ENCODE results near the gene ZDHHC21. TPM values are rescaled to one million over a fixed set of nuclear protein-coding genes. Genes with fewer than 3 reads are reported as not detected.

ZDHHC21 gene
- polyA plus RNA-seq, 3 donors: 0.34 to 2.0 (median 1.0) TPM

DNA sequence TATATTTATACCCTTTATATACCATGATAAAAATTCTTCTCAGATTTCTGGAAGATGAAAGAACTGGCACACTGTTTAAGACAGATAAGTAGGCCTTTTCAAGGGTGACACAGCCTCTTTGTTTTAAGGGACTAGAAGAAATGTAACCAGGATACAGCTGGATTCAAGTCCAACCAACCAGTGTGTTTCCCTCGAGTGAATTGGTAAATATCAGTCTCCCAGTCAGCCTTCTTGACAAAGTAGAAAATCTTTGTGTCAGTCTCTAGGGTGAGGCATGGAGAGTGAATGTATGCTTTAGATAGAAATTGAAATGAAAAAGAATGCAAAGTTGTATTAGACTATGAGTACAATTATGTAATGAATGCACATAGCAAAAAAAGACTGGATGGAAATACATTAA lies 119.1 kb downstream of the ZDHHC21 start:
- H3K9me3 Mint-ChIP-seq: peaks cover 9 to 22% (median 12%) of the 10 kb centered on the region in 7 donors
- H3K36me3 Mint-ChIP-seq: no peaks in the 10 kb centered on the region
- DNase-seq: no peak
- no peak overlapping the region for H3K4me2 ChIP-seq (replicated peaks; ENCODE audit: extremely low read depth, low read length, poor library complexity, severe bottlenecking)
- no peak overlapping the region for H3K9ac ChIP-seq (ENCODE audit: insufficient read depth, low read length, poor library complexity, severe bottlenecking)
- H3K4me1 ChIP-seq (ENCODE audit: control insufficient read depth in 1 of 2, insufficient read depth in 2 of 2, low read length in 2 of 2): no peaks in the 10 kb centered on the region
- no peaks in the 10 kb centered on the region for H3K27me3 ChIP-seq (ENCODE audit: control insufficient read depth in 2 of 2, insufficient read depth in 2 of 2, low read length in 2 of 2)
- H2AFZ ChIP-seq (ENCODE audit: insufficient read depth, low read depth, low read length, poor library complexity, severe bottlenecking): no peak overlapping the region
- H3K79me2 ChIP-seq (ENCODE audit: insufficient read depth, low read length): no peaks in the 10 kb centered on the region
- TF ChIP-seq, protein P1, sequence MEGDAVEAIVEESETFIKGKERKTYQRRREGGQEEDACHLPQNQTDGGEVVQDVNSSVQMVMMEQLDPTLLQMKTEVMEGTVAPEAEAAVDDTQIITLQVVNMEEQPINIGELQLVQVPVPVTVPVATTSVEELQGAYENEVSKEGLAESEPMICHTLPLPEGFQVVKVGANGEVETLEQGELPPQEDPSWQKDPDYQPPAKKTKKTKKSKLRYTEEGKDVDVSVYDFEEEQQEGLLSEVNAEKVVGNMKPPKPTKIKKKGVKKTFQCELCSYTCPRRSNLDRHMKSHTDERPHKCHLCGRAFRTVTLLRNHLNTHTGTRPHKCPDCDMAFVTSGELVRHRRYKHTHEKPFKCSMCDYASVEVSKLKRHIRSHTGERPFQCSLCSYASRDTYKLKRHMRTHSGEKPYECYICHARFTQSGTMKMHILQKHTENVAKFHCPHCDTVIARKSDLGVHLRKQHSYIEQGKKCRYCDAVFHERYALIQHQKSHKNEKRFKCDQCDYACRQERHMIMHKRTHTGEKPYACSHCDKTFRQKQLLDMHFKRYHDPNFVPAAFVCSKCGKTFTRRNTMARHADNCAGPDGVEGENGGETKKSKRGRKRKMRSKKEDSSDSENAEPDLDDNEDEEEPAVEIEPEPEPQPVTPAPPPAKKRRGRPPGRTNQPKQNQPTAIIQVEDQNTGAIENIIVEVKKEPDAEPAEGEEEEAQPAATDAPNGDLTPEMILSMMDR (IDR thresholded peaks at IDR 0.05): no peak
- no peaks in the 10 kb centered on the region for H3K4me1 Mint-ChIP-seq
- H3K4me3 ChIP-seq (replicated peaks in 1 of 3; ENCODE audit: low read depth in 2 of 3, low read length in 3 of 3): no peak overlapping the region
- H3K36me3 ChIP-seq (replicated peaks in 1 of 2; ENCODE audit: control insufficient read depth in 1 of 2, insufficient read depth in 2 of 2, low read length in 2 of 2): no peaks in the 10 kb centered on the region
- no peak overlapping the region for H3K27ac ChIP-seq (ENCODE audit: low read depth in 1 of 2, low read length in 2 of 2)
- H3K9me3 ChIP-seq (replicated peaks in 1 of 2; ENCODE audit: control insufficient read depth in 1 of 2, insufficient read depth in 1 of 2, low read length in 2 of 2): peaks cover 9 to 17% of the 10 kb centered on the region in 2 donors
- no CpG with 5 or more reads among the region's 1 CpG for WGBS (ENCODE audit: insufficient coverage)
- peaks cover 0 to 3% (median 2%) of the 10 kb centered on the region in 3 donors for H3K27me3 Mint-ChIP-seq (ENCODE audit: low read depth in 3 of 3)
- no peaks in the 10 kb centered on the region for H4K20me1 ChIP-seq (ENCODE audit: insufficient read depth, low read length)
- H3K4me3 Mint-ChIP-seq: no peak overlapping the region
- intact Hi-C loops (cut with micrococcal nuclease): no loop called here
- no peak overlapping the region for H3K27ac Mint-ChIP-seq

DNA sequence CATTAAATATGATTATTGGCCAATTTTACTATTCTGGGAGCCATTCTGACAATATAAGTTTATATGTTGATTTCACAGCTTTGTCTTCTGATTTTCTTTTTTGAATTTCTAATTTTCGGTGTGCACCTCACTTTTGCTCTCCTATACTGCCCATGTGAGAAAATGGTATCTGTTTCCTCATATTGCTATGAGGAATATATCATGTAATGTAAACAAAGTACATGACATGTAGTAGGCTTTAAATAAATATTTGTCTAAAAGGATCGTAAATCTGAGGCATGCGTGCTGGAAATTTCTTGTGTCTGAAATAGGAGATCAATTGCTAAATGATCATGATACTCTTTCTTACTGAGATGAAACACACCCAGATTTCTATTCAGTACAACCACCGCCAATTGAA lies 119.9 kb downstream of the ZDHHC21 start:
- no peaks in the 10 kb centered on the region for H3K4me1 Mint-ChIP-seq
- peaks cover 9 to 15% of the 10 kb centered on the region in 2 donors for H3K9me3 ChIP-seq (replicated peaks in 1 of 2; ENCODE audit: control insufficient read depth in 1 of 2, insufficient read depth in 1 of 2, low read length in 2 of 2)
- no peak overlapping the region for H2AFZ ChIP-seq (ENCODE audit: insufficient read depth, low read depth, low read length, poor library complexity, severe bottlenecking)
- H4K20me1 ChIP-seq (ENCODE audit: insufficient read depth, low read length): no peaks in the 10 kb centered on the region
- intact Hi-C loops (cut with micrococcal nuclease): no loop called here
- H3K27me3 ChIP-seq (ENCODE audit: control insufficient read depth in 2 of 2, insufficient read depth in 2 of 2, low read length in 2 of 2): no peaks in the 10 kb centered on the region
- TF ChIP-seq, protein P1 (IDR thresholded peaks at IDR 0.05): no peak
- no peak overlapping the region for H3K4me3 Mint-ChIP-seq
- H3K79me2 ChIP-seq (ENCODE audit: insufficient read depth, low read length): no peaks in the 10 kb centered on the region
- H3K27ac ChIP-seq (ENCODE audit: low read depth in 1 of 2, low read length in 2 of 2): no peak overlapping the region
- H3K27ac Mint-ChIP-seq: no peak overlapping the region
- H3K4me3 ChIP-seq (replicated peaks in 1 of 3; ENCODE audit: low read depth in 2 of 3, low read length in 3 of 3): no peak overlapping the region
- H3K4me2 ChIP-seq (replicated peaks; ENCODE audit: extremely low read depth, low read length, poor library complexity, severe bottlenecking): no peak overlapping the region
- no CpG with 5 or more reads among the region's 4 CpGs for WGBS (ENCODE audit: insufficient coverage)
- H3K36me3 Mint-ChIP-seq: no peaks in the 10 kb centered on the region
- DNase-seq: no peak
- peaks cover 9 to 17% (median 12%) of the 10 kb centered on the region in 7 donors for H3K9me3 Mint-ChIP-seq
- H3K9ac ChIP-seq (ENCODE audit: insufficient read depth, low read length, poor library complexity, severe bottlenecking): no peak overlapping the region
- no peaks in the 10 kb centered on the region for H3K36me3 ChIP-seq (replicated peaks in 1 of 2; ENCODE audit: control insufficient read depth in 1 of 2, insufficient read depth in 2 of 2, low read length in 2 of 2)
- H3K4me1 ChIP-seq (ENCODE audit: control insufficient read depth in 1 of 2, insufficient read depth in 2 of 2, low read length in 2 of 2): no peaks in the 10 kb centered on the region
- H3K27me3 Mint-ChIP-seq (ENCODE audit: low read depth in 3 of 3): peaks cover 0 to 3% (median 2%) of the 10 kb centered on the region in 3 donors

Measured in CD14-positive monocyte (primary cell).